Type B pancreatic cell (in vitro differentiated cells): Measurements from ENCODE around the gene JDP2. TPM values are rescaled to one million over a fixed set of nuclear protein-coding genes. Genes with fewer than 3 reads are reported as not detected.

Experiments
- DNase-seq: peaks from one replicate; pipeline ENCODE4 v3.0.0; 2021; ENCODE audit warnings: mixed read lengths; ENCODE audit not compliant: unreplicated experiment; ENCODE audit errors: extremely low spot score
- H3K27ac Mint-ChIP-seq: 2 replicates; pipeline ENCODE4 v1.8.0; 2021; ENCODE audit warnings: mild to moderate bottlenecking, mixed read lengths
- H3K27me3 Mint-ChIP-seq: 2 replicates; pipeline ENCODE4 v1.8.0; 2021; ENCODE audit warnings: mixed read lengths
- H3K36me3 Mint-ChIP-seq: 2 replicates; pipeline ENCODE4 v1.8.0; 2021; ENCODE audit warnings: mixed read lengths
- H3K4me1 Mint-ChIP-seq: one replicate; pipeline ENCODE4 v1.8.0; 2021; ENCODE audit warnings: mixed read lengths; ENCODE audit not compliant: unreplicated experiment
- H3K4me3 Mint-ChIP-seq: 2 replicates; pipeline ENCODE4 v1.8.0; 2021; ENCODE audit warnings: mild to moderate bottlenecking, mixed read lengths
- H3K9me3 Mint-ChIP-seq: 2 replicates; pipeline ENCODE4 v1.8.0; 2021; ENCODE audit warnings: mixed read lengths
- CTCF ChIP-seq: fragments of 200-600 bp; sonication (generic); conservative IDR thresholded peaks from 2 replicates; pipeline ENCODE4 v1.5.0; 2021; ENCODE audit warnings: antibody characterized with exemption, mild to moderate bottlenecking
- total RNA-seq: library from RNA; stranded (reverse); gene quantifications from 2 replicates; pipeline ENCODE4 v1.2.1, GENCODE V29; 2021; ENCODE audit warnings: low replicate concordance

Gene JDP2
- total RNA-seq, 1 donor from 2014 or later = 31.3 TPM

- H3K4me1 Mint-ChIP-seq = peaks cover 15% of the 10 kb centered on the region
These were observed 24.9 kb upstream of the JDP2 start for GRCh38 chr14:75402867-75403413.

GRCh38 chr14:75404847-75405246 is 23.0 kb upstream of the JDP2 start:
- no peak overlapping the region for H3K27ac Mint-ChIP-seq

More at GRCh38 chr14:75402867-75403413, 24.9 kb upstream of the JDP2 start:
- H3K27ac Mint-ChIP-seq = no peak overlapping the region
- TF ChIP-seq CTCF = no peak
- no peak for DNase-seq
- H3K4me3 Mint-ChIP-seq = no peak overlapping the region
- H3K9me3 Mint-ChIP-seq = no peaks in the 10 kb centered on the region
- no peaks in the 10 kb centered on the region for H3K36me3 Mint-ChIP-seq
- no peaks in the 10 kb centered on the region for H3K27me3 Mint-ChIP-seq

GRCh38 chr14:75406102-75406501 is 21.7 kb upstream of the JDP2 start:
- DNase-seq = no peak
- no peaks in the 10 kb centered on the region for H3K9me3 Mint-ChIP-seq
- no peaks in the 10 kb centered on the region for H3K27me3 Mint-ChIP-seq
- no peak overlapping the region for H3K27ac Mint-ChIP-seq
- peaks cover 24% of the 10 kb centered on the region for H3K4me1 Mint-ChIP-seq
- H3K4me3 Mint-ChIP-seq = no peak overlapping the region
- TF ChIP-seq CTCF = no peak
- H3K36me3 Mint-ChIP-seq = no peaks in the 10 kb centered on the region

More at GRCh38 chr14:75404847-75405246, 23.0 kb upstream of the JDP2 start:
- TF ChIP-seq CTCF = no peak
- Mint-ChIP-seq H3K27me3 (no peaks in the 10 kb centered on the region), H3K36me3 (no peaks in the 10 kb centered on the region), H3K9me3 (no peaks in the 10 kb centered on the region), H3K4me3 (no peak overlapping the region), H3K4me1 (peaks cover 18% of the 10 kb centered on the region)
- no peak for DNase-seq

GRCh38 chr14:75406856-75407255 is 21.0 kb upstream of the JDP2 start:
- peaks cover 19% of the 10 kb centered on the region for H3K4me1 Mint-ChIP-seq
- TF ChIP-seq CTCF = no peak
- no peaks in the 10 kb centered on the region for H3K27me3 Mint-ChIP-seq
- DNase-seq = no peak
- no peak overlapping the region for H3K4me3 Mint-ChIP-seq
- no peaks in the 10 kb centered on the region for H3K9me3 Mint-ChIP-seq
- H3K36me3 Mint-ChIP-seq = no peaks in the 10 kb centered on the region
- no peak overlapping the region for H3K27ac Mint-ChIP-seq

- H3K4me3 Mint-ChIP-seq = no peak overlapping the region
- DNase-seq = no peak
- H3K9me3 Mint-ChIP-seq = peaks cover 7% of the 10 kb centered on the region
- H3K36me3 Mint-ChIP-seq = no peaks in the 10 kb centered on the region
- no peak overlapping the region for H3K27ac Mint-ChIP-seq
- H3K4me1 Mint-ChIP-seq = peaks cover 18% of the 10 kb centered on the region
- no peaks in the 10 kb centered on the region for H3K27me3 Mint-ChIP-seq
- TF ChIP-seq CTCF = no peak
These were observed 18.3 kb upstream of the JDP2 start for GRCh38 chr14:75409316-75410205.
